HepG2 (cell line): ENCODE data around the gene MIR17HG. TPM values are rescaled to one million over a fixed set of nuclear protein-coding genes. Genes with fewer than 3 reads are reported as not detected.

Source experiments
- CEBPG ChIP-seq: IDR thresholded peaks from 2 replicates; pipeline ENCODE4 v1.6.1; 2016
- HNRNPH1 ChIP-seq: fragments of 200-400 bp; formaldehyde crosslinking; optimal IDR thresholded peaks from 2 replicates; pipeline ENCODE3; 2017; ENCODE audit warnings: mild to moderate bottlenecking, low read depth, low read length
- JUN ChIP-seq: sonication (generic); formaldehyde crosslinking; IDR thresholded peaks from 2 replicates; pipeline ENCODE4 v1.4.0; 2020; ENCODE audit warnings: mild to moderate bottlenecking, missing genetic modification reagents
- MYC ChIP-seq: sonication (generic); formaldehyde crosslinking; IDR thresholded peaks from 2 replicates; pipeline ENCODE4 v1.9.0; 2021; ENCODE audit warnings: missing genetic modification reagents, borderline replicate concordance
- SAP130 ChIP-seq: IDR thresholded peaks from 2 replicates; pipeline ENCODE4 v1.6.1; 2016; ENCODE audit warnings: low read depth
- SIX1 ChIP-seq: sonication (generic); formaldehyde crosslinking; IDR thresholded peaks from 2 replicates; pipeline ENCODE4 v1.4.0; 2020; ENCODE audit warnings: missing genetic modification reagents, borderline replicate concordance
- SMAD3 ChIP-seq: sonication (generic); formaldehyde crosslinking; IDR thresholded peaks from 2 replicates; pipeline ENCODE4 v1.4.0; 2020; ENCODE audit warnings: missing genetic modification reagents
- ZBTB3 ChIP-seq: sonication (generic); formaldehyde crosslinking; IDR thresholded peaks from 2 replicates; pipeline ENCODE4 v1.4.0; 2020; ENCODE audit warnings: low read depth, mild to moderate bottlenecking, moderate library complexity, missing genetic modification reagents, borderline replicate concordance
- ZNF232 ChIP-seq: sonication (generic); formaldehyde crosslinking; IDR thresholded peaks from 2 replicates; pipeline ENCODE4 v1.4.0; 2020; ENCODE audit warnings: missing genetic modification reagents, borderline replicate concordance
- ZNF292 ChIP-seq: sonication (generic); formaldehyde crosslinking; IDR thresholded peaks from 2 replicates; pipeline ENCODE4 v1.8.1; 2022; ENCODE audit warnings: mild to moderate bottlenecking, low read depth, missing genetic modification reagents, borderline replicate concordance
- ZNF577 ChIP-seq: sonication (generic); formaldehyde crosslinking; IDR thresholded peaks from 2 replicates; pipeline ENCODE4 v1.4.0; 2020; ENCODE audit warnings: mild to moderate bottlenecking, low read depth, missing genetic modification reagents, borderline replicate concordance
- ZNF672 ChIP-seq: sonication (generic); formaldehyde crosslinking; IDR thresholded peaks from 2 replicates; pipeline ENCODE4 v1.8.1; 2022; ENCODE audit warnings: missing genetic modification reagents
- ZNF777 ChIP-seq: sonication (generic); formaldehyde crosslinking; IDR thresholded peaks from 2 replicates; pipeline ENCODE4 v1.4.0; 2020; ENCODE audit warnings: missing genetic modification reagents
- polyA plus RNA-seq, 8 experiments: library from polyadenylated mRNA; depleted of rRNA in 3 of 8; stranded (reverse) in 7 of 8; unstranded in 1 of 8; fragments of >200 nt; fragmentation: Illumina TruSeq in 4 of 8; extraction: Trizol in 4 of 8; gene quantifications; 2 replicates each; pipeline versions ENCODE4 v1.2.1 to v1.2.3, GENCODE V29; 2011 to 2016; ENCODE audit warnings: low read depth in 4 of 8, missing spikeins in 1 of 8, mixed read lengths in 1 of 8; ENCODE audit not compliant: insufficient read depth in 1 of 8
- total RNA-seq, 5 experiments: library from RNA; depleted of rRNA; stranded (reverse); fragments of >200 nt; fragmentation: Illumina TruSeq; extraction: Trizol; gene quantifications; 2 replicates each; pipeline ENCODE4 v1.2.3, GENCODE V29; 2016; ENCODE audit warnings: low read depth in 1 of 5
- TF ChIP-seq, protein P1 (sequence below): sonication (generic); formaldehyde crosslinking; IDR thresholded peaks from 2 replicates; pipeline ENCODE4 v1.5.0; 2020; ENCODE audit warnings: mild to moderate bottlenecking, missing genetic modification reagents, borderline replicate concordance
- TF ChIP-seq, protein P2 (sequence below): sonication (generic); formaldehyde crosslinking; IDR thresholded peaks from 2 replicates; pipeline ENCODE4 v1.5.0; 2020; ENCODE audit warnings: missing genetic modification reagents
- TF ChIP-seq, protein P3 (sequence below): sonication (generic); formaldehyde crosslinking; conservative IDR thresholded peaks from 2 replicates; pipeline ENCODE4 v1.4.0; 2020; ENCODE audit warnings: mild to moderate bottlenecking, missing genetic modification reagents, moderate library complexity

The MIR17HG gene
- total and polyA plus RNA-seq, 2 of the 13 experiments (the other 11 are each of a cell fraction or from before 2014, with no cell fraction given): 2.5 to 12.3 TPM

DNA sequence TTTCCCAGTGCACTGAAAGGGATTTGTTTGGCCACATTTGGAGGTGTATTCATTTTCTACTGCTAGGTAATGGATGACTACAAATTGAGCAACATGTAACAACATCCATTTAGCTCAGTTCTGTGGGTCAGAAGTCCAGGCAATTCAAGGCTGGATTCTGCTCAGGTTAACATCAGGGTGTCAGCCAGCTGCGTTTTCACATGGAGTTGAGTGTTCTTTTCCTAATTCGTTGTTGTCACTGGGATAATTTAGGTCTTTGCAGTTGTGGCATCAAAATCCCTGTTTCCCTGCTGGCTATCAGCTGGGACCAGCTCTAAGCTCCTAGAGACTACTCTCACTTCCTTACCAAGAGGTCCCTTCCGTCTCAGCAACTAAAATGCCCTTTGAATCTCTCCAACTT lies 25.4 kb downstream of the MIR17HG start (continued):
- TF ChIP-seq, protein P1, sequence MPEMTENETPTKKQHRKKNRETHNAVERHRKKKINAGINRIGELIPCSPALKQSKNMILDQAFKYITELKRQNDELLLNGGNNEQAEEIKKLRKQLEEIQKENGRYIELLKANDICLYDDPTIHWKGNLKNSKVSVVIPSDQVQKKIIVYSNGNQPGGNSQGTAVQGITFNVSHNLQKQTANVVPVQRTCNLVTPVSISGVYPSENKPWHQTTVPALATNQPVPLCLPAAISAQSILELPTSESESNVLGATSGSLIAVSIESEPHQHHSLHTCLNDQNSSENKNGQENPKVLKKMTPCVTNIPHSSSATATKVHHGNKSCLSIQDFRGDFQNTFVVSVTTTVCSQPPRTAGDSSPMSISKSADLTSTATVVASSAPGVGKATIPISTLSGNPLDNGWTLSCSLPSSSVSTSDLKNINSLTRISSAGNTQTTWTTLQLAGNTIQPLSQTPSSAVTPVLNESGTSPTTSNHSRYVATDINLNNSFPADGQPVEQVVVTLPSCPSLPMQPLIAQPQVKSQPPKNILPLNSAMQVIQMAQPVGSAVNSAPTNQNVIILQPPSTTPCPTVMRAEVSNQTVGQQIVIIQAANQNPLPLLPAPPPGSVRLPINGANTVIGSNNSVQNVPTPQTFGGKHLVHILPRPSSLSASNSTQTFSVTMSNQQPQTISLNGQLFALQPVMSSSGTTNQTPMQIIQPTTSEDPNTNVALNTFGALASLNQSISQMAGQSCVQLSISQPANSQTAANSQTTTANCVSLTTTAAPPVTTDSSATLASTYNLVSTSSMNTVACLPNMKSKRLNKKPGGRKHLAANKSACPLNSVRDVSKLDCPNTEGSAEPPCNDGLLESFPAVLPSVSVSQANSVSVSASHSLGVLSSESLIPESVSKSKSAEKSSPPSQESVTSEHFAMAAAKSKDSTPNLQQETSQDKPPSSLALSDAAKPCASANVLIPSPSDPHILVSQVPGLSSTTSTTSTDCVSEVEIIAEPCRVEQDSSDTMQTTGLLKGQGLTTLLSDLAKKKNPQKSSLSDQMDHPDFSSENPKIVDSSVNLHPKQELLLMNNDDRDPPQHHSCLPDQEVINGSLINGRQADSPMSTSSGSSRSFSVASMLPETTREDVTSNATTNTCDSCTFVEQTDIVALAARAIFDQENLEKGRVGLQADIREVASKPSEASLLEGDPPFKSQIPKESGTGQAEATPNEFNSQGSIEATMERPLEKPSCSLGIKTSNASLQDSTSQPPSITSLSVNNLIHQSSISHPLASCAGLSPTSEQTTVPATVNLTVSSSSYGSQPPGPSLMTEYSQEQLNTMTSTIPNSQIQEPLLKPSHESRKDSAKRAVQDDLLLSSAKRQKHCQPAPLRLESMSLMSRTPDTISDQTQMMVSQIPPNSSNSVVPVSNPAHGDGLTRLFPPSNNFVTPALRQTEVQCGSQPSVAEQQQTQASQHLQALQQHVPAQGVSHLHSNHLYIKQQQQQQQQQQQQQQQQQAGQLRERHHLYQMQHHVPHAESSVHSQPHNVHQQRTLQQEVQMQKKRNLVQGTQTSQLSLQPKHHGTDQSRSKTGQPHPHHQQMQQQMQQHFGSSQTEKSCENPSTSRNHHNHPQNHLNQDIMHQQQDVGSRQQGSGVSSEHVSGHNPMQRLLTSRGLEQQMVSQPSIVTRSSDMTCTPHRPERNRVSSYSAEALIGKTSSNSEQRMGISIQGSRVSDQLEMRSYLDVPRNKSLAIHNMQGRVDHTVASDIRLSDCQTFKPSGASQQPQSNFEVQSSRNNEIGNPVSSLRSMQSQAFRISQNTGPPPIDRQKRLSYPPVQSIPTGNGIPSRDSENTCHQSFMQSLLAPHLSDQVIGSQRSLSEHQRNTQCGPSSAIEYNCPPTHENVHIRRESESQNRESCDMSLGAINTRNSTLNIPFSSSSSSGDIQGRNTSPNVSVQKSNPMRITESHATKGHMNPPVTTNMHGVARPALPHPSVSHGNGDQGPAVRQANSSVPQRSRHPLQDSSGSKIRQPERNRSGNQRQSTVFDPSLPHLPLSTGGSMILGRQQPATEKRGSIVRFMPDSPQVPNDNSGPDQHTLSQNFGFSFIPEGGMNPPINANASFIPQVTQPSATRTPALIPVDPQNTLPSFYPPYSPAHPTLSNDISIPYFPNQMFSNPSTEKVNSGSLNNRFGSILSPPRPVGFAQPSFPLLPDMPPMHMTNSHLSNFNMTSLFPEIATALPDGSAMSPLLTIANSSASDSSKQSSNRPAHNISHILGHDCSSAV (CRISPR knock-in tag): no peak
- TF ChIP-seq, protein P2, sequence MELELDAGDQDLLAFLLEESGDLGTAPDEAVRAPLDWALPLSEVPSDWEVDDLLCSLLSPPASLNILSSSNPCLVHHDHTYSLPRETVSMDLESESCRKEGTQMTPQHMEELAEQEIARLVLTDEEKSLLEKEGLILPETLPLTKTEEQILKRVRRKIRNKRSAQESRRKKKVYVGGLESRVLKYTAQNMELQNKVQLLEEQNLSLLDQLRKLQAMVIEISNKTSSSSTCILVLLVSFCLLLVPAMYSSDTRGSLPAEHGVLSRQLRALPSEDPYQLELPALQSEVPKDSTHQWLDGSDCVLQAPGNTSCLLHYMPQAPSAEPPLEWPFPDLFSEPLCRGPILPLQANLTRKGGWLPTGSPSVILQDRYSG (CRISPR knock-in tag): no peak
- TF ChIP-seq HNRNPH1 (no peak), ZNF232 (CRISPR knock-in tag) (no peak), MYC (CRISPR knock-in tag) (no peak), ZBTB3 (no peak), ZNF292 (0 out of 2 replicates have a peak, but pooled peaks have one; percentile 36), SAP130 (peak; percentile 48; the same call in 1 of the 2 replicates), SMAD3 (CRISPR knock-in tag) (no peak), ZNF577 (CRISPR knock-in tag) (no peak), ZNF672 (CRISPR knock-in tag) (no peak), SIX1 (0 out of 2 replicates have a peak, but pooled peaks have one; percentile 24), CEBPG (CRISPR knock-in tag) (peak; percentile 85), ZNF777 (CRISPR knock-in tag) (no peak), JUN (CRISPR knock-in tag) (no peak)
- TF ChIP-seq, protein P3, sequence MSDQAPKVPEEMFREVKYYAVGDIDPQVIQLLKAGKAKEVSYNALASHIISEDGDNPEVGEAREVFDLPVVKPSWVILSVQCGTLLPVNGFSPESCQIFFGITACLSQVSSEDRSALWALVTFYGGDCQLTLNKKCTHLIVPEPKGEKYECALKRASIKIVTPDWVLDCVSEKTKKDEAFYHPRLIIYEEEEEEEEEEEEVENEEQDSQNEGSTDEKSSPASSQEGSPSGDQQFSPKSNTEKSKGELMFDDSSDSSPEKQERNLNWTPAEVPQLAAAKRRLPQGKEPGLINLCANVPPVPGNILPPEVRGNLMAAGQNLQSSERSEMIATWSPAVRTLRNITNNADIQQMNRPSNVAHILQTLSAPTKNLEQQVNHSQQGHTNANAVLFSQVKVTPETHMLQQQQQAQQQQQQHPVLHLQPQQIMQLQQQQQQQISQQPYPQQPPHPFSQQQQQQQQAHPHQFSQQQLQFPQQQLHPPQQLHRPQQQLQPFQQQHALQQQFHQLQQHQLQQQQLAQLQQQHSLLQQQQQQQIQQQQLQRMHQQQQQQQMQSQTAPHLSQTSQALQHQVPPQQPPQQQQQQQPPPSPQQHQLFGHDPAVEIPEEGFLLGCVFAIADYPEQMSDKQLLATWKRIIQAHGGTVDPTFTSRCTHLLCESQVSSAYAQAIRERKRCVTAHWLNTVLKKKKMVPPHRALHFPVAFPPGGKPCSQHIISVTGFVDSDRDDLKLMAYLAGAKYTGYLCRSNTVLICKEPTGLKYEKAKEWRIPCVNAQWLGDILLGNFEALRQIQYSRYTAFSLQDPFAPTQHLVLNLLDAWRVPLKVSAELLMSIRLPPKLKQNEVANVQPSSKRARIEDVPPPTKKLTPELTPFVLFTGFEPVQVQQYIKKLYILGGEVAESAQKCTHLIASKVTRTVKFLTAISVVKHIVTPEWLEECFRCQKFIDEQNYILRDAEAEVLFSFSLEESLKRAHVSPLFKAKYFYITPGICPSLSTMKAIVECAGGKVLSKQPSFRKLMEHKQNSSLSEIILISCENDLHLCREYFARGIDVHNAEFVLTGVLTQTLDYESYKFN: peak; percentile 74
